ENCODE results near the gene NARS2. TPM values are rescaled to one million over a fixed set of nuclear protein-coding genes. Genes with fewer than 3 reads are reported as not detected.
"Not testable (repeated sequence)": the region's sequence is repeated elsewhere in the genome, so short reads cannot be mapped to it uniquely, and the experiment has no call there.

Gene NARS2
- total RNA-seq, 1 experiment from 2014 or later: 29.1 TPM

GRCh38 chr11:78478536-78478935, 96.1 kb downstream of the NARS2 start:
- DNase-seq (ENCODE audit: low spot score): no peak

GRCh38 chr11:78476066-78476465, 98.6 kb downstream of the NARS2 start:
- DNase-seq (ENCODE audit: low spot score): no peak

- no peak for DNase-seq (ENCODE audit: low spot score)
These were observed 100.2 kb downstream of the NARS2 start for GRCh38 chr11:78474451-78474850.

GRCh38 chr11:78472905-78473304, 101.8 kb downstream of the NARS2 start:
- DNase-seq (ENCODE audit: low spot score): no peak

GRCh38 chr11:78472382-78472781, 102.3 kb downstream of the NARS2 start:
- DNase-seq (ENCODE audit: low spot score): no peak

- DNase-seq (ENCODE audit: low spot score): no peak
These were observed 103.7 kb downstream of the NARS2 start for GRCh38 chr11:78470861-78471442.

- DNase-seq (ENCODE audit: low spot score): no peak
These were observed 104.8 kb downstream of the NARS2 start for GRCh38 chr11:78469896-78470295.

- DNase-seq (ENCODE audit: low spot score): no peak
These were observed 106.7 kb downstream of the NARS2 start for GRCh38 chr11:78467931-78468330.

- DNase-seq (ENCODE audit: low spot score): no peak
These were observed 107.3 kb downstream of the NARS2 start for GRCh38 chr11:78467370-78467769.

GRCh38 chr11:78465169-78465942, 109.3 kb downstream of the NARS2 start:
- no peak for DNase-seq (ENCODE audit: low spot score)

- not testable (repeated sequence) for DNase-seq (ENCODE audit: low spot score)
These were observed 109.9 kb downstream of the NARS2 start for GRCh38 chr11:78464787-78465168.

GRCh38 chr11:78460471-78460870, 114.2 kb downstream of the NARS2 start:
- no peak for DNase-seq (ENCODE audit: low spot score)

GRCh38 chr11:78459738-78460137, 114.9 kb downstream of the NARS2 start:
- DNase-seq (ENCODE audit: low spot score): no peak

- DNase-seq (ENCODE audit: low spot score): no peak
These were observed 117.2 kb downstream of the NARS2 start for GRCh38 chr11:78457448-78457847.

- no peak for DNase-seq (ENCODE audit: low spot score)
These were observed 121.3 kb downstream of the NARS2 start for GRCh38 chr11:78453140-78453935.

GRCh38 chr11:78451371-78452150, 123.1 kb downstream of the NARS2 start:
- no peak for DNase-seq (ENCODE audit: low spot score)

GRCh38 chr11:78450866-78451265, 123.8 kb downstream of the NARS2 start:
- DNase-seq (ENCODE audit: low spot score): no peak

GRCh38 chr11:78449866-78450265, 124.8 kb downstream of the NARS2 start:
- DNase-seq (ENCODE audit: low spot score): no peak

- no peak for DNase-seq (ENCODE audit: low spot score)
These were observed 128.5 kb downstream of the NARS2 start for GRCh38 chr11:78446210-78446609.

- DNase-seq (ENCODE audit: low spot score): no peak
These were observed 129.9 kb downstream of the NARS2 start for GRCh38 chr11:78444726-78445125.

GRCh38 chr11:78441956-78442355, 132.7 kb downstream of the NARS2 start:
- DNase-seq (ENCODE audit: low spot score): no peak
